HG03457 (cell line): Measurements from ENCODE around the gene FARSB.

Experiments
- ATAC-seq: cut with Tn5 transposase; IDR thresholded peaks from one replicate; pipeline ENCODE4 v1.9.1; 2021; ENCODE audit warnings: moderate number of reproducible peaks; ENCODE audit not compliant: unreplicated experiment

FARSB gene

GRCh38 chr2:222563106-222563718 is 92.7 kb downstream of the FARSB start:
- ATAC-seq: no peak

DNA sequence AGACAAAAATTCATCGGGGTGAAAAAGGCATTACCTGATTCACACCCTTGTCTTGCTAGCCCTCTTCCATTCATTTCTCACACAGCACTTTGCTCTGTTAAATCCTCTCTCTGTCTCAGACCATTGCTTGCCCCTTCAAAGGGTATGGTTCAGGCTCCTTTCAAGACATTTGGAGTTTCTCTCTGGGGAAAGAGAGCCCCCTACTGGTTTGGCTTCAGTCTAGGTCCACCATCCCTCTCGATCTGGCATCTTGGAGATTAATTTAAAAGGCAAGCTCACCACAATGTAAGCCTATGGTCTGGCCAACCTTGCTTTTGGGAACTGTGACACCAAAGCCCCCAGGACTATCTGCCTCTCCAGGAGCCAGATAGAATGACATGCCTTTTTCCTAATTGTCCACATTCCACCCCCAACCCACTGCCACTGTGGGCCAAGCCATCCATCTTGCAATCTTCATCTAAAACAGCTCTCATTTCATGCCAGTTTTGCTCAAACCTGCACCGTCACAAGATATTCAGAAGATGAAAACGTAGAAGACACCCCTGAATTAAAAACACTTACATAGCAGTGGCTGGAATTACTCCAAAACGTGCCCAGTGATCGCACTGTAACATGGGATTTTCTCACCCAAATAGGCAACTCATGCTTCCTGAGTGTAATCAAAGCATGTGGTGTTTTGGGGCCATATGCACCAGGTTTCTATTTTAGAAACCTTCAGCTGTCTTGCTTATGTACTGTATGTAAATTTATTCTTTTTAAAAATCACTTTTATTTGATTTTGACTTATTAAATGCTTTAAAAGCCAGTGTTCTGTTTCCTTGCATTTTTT is 93.9 kb downstream of the FARSB start:
- peak; percentile 72 for ATAC-seq

DNA sequence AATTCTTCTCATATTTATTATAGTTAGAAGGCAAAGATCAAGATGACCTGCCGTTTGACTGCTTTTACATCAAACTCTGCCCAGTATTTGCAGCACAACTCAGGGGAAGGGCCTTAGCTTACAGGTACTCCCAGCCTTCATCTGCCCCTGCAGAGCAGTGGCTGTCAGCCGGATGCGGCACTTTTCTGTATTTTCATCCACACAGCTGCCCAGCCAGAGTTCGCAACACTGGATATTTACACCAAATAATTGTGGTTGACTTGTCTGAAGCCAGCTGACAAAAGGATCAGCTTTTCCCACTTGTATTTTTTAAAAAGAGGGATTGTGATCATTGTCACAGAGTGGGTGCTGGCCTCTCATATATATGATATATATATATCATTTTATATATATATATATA is 94.7 kb downstream of the FARSB start:
- no peak for ATAC-seq

DNA sequence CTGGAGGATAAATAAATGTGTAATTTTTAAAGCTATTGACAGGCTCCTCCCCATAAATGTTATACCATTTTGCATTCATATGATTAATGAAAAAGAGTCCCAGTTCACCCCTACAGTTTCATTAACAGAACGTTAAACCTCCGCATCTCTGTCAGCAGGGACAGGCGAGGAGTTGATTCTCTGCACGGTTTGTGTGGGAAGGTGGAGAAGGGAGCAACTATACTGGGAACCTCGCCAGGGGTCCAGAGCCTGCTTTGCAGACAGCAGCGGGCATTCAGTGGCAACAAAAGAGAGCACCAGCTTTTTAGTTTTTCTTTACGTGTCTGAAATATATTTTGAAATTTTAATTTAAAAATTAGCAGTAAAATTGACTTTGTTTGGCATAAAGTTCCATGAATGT is 101.4 kb downstream of the FARSB start:
- no peak for ATAC-seq

DNA sequence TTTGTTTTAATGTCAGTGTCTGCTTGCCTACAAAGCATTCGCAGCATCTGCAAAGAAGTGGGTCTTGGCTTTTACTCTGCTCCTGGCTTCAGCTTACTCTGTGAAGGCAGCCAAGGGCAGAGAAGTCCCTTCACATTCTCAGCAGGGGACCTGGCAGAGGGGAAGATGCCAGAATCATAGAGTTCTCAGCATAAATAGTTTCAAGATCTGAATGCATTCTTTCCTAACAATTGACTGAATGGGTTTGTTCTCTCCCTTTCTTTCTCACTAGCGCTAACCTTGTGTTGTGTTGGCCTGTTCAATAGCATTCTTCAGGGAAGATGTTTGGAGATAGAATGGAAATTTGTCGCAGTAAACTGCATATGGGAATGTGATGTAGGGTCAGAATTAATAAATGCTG is 106.9 kb downstream of the FARSB start:
- ATAC-seq: no peak

DNA sequence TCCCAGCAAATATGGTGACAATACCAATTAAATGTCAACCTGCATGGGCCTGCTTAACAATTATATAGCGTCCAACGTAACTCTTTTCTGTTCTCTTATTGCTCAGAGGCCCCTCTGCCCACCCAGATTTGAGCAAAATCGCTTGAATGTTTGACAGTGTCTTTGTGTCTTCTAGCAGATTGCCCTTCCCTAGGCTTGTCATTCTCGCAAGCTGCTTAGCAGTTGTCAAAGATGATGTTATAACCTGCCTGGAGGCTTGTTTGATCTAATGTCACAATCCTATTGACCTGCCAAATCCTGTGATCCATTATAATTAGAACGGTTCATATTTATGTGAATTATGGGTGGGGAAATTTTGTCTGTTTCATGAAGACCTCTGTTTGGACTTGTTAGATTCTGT is 108.8 kb downstream of the FARSB start:
- ATAC-seq: no peak

DNA sequence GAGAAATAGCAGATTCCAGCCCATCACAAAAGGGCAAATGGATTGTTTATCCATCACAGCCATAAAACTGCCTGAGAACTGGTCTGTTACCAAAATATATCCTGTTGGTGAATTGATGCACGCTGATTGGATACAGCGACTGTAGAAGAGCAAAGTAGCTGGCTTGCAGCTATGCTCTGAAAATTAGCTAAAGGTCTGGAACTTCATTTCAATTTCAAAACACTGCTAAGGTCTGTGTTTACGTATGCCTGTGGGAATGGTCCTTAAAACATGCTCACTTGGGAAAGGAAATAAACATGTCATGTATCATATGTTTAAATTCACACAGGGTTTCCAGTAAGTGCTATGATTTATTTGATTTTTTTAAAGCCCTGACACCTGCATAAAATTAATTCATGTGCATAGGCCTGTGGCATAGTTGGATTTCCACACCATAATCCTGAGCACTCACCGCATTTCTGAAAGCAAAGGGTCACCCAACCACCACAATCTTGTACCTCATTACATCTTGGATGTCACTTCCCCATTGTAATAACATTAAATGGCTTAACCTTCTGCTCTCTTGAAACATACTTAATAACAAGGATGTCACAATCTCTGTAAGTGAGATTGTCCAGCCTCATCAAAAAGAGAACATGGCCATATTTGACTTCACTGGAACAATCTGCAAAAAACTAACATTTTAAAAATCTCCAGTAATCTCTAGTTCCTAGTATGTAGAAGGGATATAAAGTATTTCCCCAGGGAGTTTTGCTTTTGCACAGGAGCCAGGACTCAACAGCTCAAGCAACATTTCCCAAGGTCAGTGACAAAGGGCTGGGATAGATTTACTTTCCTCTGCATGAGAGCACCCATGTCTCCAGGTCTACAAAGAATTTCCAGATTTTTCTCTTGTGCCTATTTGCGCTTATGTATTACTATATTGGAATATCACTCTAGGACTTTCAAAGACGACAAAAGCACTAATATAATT is 109.8 kb downstream of the FARSB start:
- ATAC-seq: no peak

GRCh38 chr2:222544661-222545060 is 111.2 kb downstream of the FARSB start:
- no peak for ATAC-seq

- ATAC-seq: no peak
Measured at GRCh38 chr2:222538535-222538934, 117.4 kb downstream of the FARSB start.

GRCh38 chr2:222535477-222535876 is 120.4 kb downstream of the FARSB start:
- ATAC-seq: no peak

DNA sequence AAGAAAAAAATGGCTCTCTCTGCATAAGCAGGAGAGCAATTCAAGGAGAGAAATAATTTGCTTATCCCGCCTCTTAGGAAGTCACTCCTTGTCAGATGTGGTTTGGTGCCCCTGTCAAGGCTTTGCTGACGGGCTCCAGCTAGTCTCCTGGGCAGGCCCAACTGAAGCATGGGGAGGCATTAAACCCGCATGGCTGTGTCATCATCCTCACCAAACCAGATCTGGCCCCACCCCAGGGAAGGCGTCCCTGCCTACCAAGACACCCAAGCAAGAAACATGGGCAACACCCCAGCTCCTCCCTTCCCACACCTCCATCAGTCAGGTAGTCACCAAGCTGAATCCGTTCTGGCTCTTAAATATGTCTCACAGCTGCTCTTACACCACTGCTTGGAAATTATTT is 123.6 kb downstream of the FARSB start:
- no peak for ATAC-seq

DNA sequence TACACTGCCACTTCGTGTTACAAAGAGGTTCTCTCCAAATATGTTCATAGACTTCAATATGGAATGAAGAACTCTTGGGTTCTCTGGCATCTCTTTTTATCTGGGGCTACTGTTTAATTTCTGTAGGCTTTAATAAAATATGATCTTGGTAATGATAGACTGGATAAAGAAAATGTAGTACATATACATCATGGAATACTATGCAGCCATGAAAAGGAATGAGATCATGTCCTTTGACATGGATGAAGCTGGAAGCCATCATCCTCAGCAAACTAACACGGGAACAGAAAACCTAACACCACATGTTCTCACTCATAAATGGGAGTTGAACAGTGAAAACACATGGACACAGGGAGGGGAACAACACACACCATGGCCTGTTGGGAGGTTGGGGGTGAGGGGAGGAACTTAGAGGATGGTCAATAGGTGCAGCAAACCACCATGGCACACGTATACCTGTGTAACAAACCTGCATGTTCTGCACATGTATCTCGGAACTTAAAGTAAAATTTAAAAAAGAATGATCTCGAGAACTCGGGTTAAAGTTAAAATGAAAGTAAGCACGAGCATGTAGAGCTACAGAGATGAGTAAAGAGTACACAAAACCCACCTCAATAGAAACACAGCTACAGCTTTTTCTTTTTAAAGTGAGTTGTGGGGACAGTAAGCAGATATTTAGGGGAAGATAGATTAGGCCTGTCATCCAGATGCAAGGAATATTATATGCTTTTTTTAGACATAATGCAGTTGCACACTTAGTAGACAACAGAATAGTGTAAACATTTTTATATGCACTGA is 129.2 kb downstream of the FARSB start:
- ATAC-seq: no peak

GRCh38 chr2:222525811-222526210 is 130.1 kb downstream of the FARSB start:
- ATAC-seq: no peak

DNA sequence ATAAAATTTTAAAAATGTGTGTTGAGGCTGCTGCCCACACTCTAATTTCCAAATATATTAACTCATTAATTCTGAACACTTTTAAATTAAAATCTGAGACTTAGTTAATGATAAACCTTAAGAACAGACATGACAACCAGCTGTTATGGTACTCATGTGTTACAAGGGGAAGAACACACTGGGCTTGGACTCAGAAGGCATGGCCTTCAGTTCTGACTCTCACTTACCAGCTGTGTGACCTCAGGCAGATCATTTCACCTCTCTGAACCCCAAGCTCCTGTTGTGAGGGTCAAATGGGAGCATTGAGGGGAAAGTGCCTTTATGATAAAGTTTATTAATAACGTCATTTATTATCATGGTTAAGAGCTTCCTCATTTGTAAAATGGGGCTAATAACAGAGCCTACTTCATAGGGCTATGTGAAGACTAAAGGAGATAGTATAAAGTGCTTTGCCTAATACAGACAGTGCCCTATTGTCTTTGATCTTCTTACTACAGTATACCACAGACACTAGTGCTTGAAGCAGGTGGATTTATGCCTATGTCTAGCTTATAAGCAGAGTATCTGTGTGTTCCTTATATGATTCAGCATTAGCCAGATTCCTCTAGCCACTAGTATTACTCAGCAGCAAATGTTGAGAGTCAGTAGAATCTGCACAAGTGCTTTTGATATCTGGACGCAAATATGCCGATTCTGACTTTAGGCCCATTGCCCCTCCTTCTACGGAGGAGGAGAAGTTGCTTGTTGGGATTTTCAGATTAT is 131.9 kb downstream of the FARSB start:
- peak; percentile 55 for ATAC-seq

GRCh38 chr2:222522082-222522481 is 133.8 kb downstream of the FARSB start:
- ATAC-seq: no peak

DNA sequence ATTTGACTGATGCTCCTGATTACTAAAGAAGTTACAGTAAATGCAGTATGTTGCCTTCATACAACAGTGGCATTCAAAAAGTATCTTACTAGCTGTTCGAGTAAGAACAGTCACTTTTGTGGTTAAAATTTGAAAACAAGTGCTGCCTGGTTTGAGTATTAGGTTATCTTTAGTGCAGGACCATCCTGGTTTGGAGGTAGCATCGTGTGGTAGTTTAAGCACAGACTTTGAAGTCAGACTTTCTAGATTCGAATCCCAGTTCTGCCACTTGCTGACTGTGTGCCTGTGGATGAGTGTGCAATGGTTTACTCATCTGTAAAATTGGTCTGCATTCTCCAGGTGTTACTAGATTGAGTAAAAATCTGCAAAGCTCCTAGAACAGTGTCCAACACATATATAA is 134.8 kb downstream of the FARSB start:
- peak; percentile 53 for ATAC-seq
